HepG2 (cell line): ENCODE data around the gene NUP62. TPM values are rescaled to one million over a fixed set of nuclear protein-coding genes. Genes with fewer than 3 reads are reported as not detected.

Source experiments
- CHCHD3 ChIP-seq: sonication (generic); formaldehyde crosslinking; IDR thresholded peaks from 2 replicates; pipeline ENCODE4 v1.8.0; 2022; ENCODE audit warnings: mild to moderate bottlenecking, missing genetic modification reagents, moderate library complexity
- CHD4 ChIP-seq: fragments of 200-600 bp; sonication (generic); IDR thresholded peaks from 2 replicates; pipeline ENCODE4 v1.7.0; 2017; ENCODE audit warnings: mild to moderate bottlenecking, low read length, borderline replicate concordance
- FOXO1 ChIP-seq: sonication (generic); formaldehyde crosslinking; IDR thresholded peaks from 2 replicates; pipeline ENCODE4 v1.4.0; 2020; ENCODE audit warnings: missing genetic modification reagents
- GFI1 ChIP-seq: sonication (generic); formaldehyde crosslinking; IDR thresholded peaks from 2 replicates; pipeline ENCODE4 v1.5.0; 2020; ENCODE audit warnings: missing genetic modification reagents, mild to moderate bottlenecking, borderline replicate concordance
- IKZF4 ChIP-seq: sonication (generic); formaldehyde crosslinking; IDR thresholded peaks from 2 replicates; pipeline ENCODE4 v1.5.1; 2020; ENCODE audit warnings: borderline replicate concordance, mild to moderate bottlenecking, low read depth, missing genetic modification reagents; ENCODE audit errors: not compliant biosample characterization
- KDM5B ChIP-seq: sonication (generic); formaldehyde crosslinking; IDR thresholded peaks from 2 replicates; pipeline ENCODE4 v1.4.0; 2020; ENCODE audit warnings: missing genetic modification reagents, mild to moderate bottlenecking, borderline replicate concordance
- MBD4 ChIP-seq: IDR thresholded peaks from 2 replicates; pipeline ENCODE4 v1.6.1; 2012; ENCODE audit warnings: low read length, inconsistent platforms, borderline replicate concordance
- MEIS2 ChIP-seq: sonication (generic); formaldehyde crosslinking; IDR thresholded peaks from 2 replicates; pipeline ENCODE4 v1.9.0; 2021; ENCODE audit warnings: mild to moderate bottlenecking, missing genetic modification reagents
- RAD21 ChIP-seq: fragments of 450-650 bp; formaldehyde crosslinking; IDR thresholded peaks from 2 replicates; pipeline ENCODE4 v1.5.0; 2020; ENCODE audit warnings: mild to moderate bottlenecking
- SPEN ChIP-seq: sonication (generic); formaldehyde crosslinking; IDR thresholded peaks from 2 replicates; pipeline ENCODE4 v1.5.1; 2020; ENCODE audit warnings: low read depth, mild to moderate bottlenecking, missing genetic modification reagents
- TCF7L2 ChIP-seq: IDR thresholded peaks from 2 replicates; pipeline ENCODE4 v1.6.1; 2011; ENCODE audit warnings: mild to moderate bottlenecking, low read depth, low read length, moderate library complexity
- ZNF569 ChIP-seq: sonication (generic); formaldehyde crosslinking; IDR thresholded peaks from 2 replicates; pipeline ENCODE4 v1.5.0; 2020; ENCODE audit warnings: mild to moderate bottlenecking, missing genetic modification reagents, moderate library complexity, borderline replicate concordance
- ZNF619 ChIP-seq: sonication (generic); formaldehyde crosslinking; IDR thresholded peaks from 2 replicates; pipeline ENCODE4 v1.4.0; 2020; ENCODE audit warnings: mild to moderate bottlenecking, missing genetic modification reagents
- ZNF841 ChIP-seq: sonication (generic); formaldehyde crosslinking; IDR thresholded peaks from 2 replicates; pipeline ENCODE4 v1.8.1; 2023; ENCODE audit warnings: missing genetic modification reagents, borderline replicate concordance
- polyA plus RNA-seq, 8 experiments: library from polyadenylated mRNA; depleted of rRNA in 3 of 8; stranded (reverse) in 7 of 8; unstranded in 1 of 8; fragments of >200 nt; fragmentation: Illumina TruSeq in 4 of 8; extraction: Trizol in 4 of 8; gene quantifications; 2 replicates each; pipeline versions ENCODE4 v1.2.1 to v1.2.3, GENCODE V29; 2011 to 2016; ENCODE audit warnings: low read depth in 4 of 8, missing spikeins in 1 of 8, mixed read lengths in 1 of 8; ENCODE audit not compliant: insufficient read depth in 1 of 8
- total RNA-seq, 5 experiments: library from RNA; depleted of rRNA; stranded (reverse); fragments of >200 nt; fragmentation: Illumina TruSeq; extraction: Trizol; gene quantifications; 2 replicates each; pipeline ENCODE4 v1.2.3, GENCODE V29; 2016; ENCODE audit warnings: low read depth in 1 of 5
- TF ChIP-seq, protein P1 (sequence below): sonication (generic); formaldehyde crosslinking; IDR thresholded peaks from 2 replicates; pipeline ENCODE4 v1.4.0; 2020; ENCODE audit warnings: missing genetic modification reagents, mild to moderate bottlenecking, borderline replicate concordance
- TF ChIP-seq, protein P2 (sequence below): sonication (generic); formaldehyde crosslinking; conservative IDR thresholded peaks from 2 replicates; pipeline ENCODE4 v1.4.0; 2020; ENCODE audit warnings: missing genetic modification reagents
- TF ChIP-seq, protein P3 (sequence below): sonication (generic); formaldehyde crosslinking; conservative IDR thresholded peaks from 2 replicates; pipeline ENCODE4 v1.8.0; 2022; ENCODE audit warnings: low read depth, missing genetic modification reagents
- TF ChIP-seq, protein P4 (sequence below): sonication (generic); formaldehyde crosslinking; IDR thresholded peaks from 2 replicates; pipeline ENCODE4 v1.4.0; 2020; ENCODE audit warnings: missing genetic modification reagents; ENCODE audit errors: not compliant biosample characterization
- TF ChIP-seq, protein P5 (sequence below): sonication (generic); formaldehyde crosslinking; IDR thresholded peaks from 2 replicates; pipeline ENCODE4 v1.8.0; 2022; ENCODE audit warnings: mild to moderate bottlenecking, missing genetic modification reagents, moderate library complexity

The NUP62 gene
- total and polyA plus RNA-seq, 2 of the 13 experiments (the other 11 are each of a cell fraction or from before 2014, with no cell fraction given): 16.5 to 41.5 TPM

DNA sequence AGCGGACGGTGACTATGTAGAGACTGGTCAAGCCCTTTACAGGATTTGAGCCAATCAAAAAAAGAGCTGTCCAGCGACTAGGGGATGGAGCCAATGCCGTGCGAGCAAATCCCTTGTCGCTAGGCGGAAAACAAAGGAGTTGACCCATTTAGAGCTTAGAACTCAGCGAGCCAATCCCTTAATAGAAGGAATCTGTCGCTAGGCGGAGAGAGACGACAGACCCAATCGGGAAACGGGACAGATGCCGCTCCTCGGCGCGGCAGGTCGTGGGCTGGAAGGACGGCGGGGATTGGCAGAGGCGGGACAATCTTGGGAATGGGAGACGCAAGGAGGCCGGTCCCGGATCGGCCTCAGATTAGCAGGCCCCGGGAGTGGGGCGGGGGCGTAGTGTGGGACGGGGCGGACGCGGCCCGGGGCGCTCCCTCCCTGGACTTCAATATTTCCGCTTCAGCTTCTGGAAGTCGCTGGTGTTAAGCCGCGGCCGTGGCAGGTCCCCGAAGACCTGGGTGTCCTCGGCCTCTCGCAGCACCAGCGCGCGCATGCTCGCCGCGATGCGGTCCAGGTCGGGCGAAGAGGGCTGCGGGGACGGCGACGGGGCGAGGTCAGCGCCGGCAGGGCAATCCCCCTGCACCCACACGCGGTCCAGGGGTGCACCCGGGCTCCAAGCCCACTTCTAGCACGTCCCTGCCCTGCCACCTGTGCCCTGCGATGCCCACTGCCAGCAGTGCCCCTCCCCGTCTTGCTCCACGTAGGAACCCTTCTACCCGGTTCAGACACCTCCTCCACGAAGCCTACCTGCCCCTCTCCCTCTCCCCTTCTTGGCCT lies 59.6 kb downstream of the NUP62 start (continued):
- TF ChIP-seq CHCHD3: peak; percentile 90
- TF ChIP-seq, protein P1, sequence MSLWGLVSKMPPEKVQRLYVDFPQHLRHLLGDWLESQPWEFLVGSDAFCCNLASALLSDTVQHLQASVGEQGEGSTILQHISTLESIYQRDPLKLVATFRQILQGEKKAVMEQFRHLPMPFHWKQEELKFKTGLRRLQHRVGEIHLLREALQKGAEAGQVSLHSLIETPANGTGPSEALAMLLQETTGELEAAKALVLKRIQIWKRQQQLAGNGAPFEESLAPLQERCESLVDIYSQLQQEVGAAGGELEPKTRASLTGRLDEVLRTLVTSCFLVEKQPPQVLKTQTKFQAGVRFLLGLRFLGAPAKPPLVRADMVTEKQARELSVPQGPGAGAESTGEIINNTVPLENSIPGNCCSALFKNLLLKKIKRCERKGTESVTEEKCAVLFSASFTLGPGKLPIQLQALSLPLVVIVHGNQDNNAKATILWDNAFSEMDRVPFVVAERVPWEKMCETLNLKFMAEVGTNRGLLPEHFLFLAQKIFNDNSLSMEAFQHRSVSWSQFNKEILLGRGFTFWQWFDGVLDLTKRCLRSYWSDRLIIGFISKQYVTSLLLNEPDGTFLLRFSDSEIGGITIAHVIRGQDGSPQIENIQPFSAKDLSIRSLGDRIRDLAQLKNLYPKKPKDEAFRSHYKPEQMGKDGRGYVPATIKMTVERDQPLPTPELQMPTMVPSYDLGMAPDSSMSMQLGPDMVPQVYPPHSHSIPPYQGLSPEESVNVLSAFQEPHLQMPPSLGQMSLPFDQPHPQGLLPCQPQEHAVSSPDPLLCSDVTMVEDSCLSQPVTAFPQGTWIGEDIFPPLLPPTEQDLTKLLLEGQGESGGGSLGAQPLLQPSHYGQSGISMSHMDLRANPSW: no peak
- TF ChIP-seq RAD21 (CRISPR knock-in tag): peak; percentile 58; the same call in 1 of the 2 replicates
- TF ChIP-seq, protein P2, sequence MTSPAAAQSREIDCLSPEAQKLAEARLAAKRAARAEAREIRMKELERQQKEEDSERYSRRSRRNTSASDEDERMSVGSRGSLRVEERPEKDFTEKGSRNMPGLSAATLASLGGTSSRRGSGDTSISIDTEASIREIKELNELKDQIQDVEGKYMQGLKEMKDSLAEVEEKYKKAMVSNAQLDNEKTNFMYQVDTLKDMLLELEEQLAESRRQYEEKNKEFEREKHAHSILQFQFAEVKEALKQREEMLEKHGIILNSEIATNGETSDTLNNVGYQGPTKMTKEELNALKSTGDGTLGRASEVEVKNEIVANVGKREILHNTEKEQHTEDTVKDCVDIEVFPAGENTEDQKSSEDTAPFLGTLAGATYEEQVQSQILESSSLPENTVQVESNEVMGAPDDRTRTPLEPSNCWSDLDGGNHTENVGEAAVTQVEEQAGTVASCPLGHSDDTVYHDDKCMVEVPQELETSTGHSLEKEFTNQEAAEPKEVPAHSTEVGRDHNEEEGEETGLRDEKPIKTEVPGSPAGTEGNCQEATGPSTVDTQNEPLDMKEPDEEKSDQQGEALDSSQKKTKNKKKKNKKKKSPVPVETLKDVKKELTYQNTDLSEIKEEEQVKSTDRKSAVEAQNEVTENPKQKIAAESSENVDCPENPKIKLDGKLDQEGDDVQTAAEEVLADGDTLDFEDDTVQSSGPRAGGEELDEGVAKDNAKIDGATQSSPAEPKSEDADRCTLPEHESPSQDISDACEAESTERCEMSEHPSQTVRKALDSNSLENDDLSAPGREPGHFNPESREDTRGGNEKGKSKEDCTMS (CRISPR knock-in tag): no peak
- no peak for TF ChIP-seq MBD4
- TF ChIP-seq SPEN (CRISPR knock-in tag): no peak; the same call in 1 of the 2 replicates
- TF ChIP-seq IKZF4: peak; percentile 45
- no peak for TF ChIP-seq GFI1 (CRISPR knock-in tag)
- TF ChIP-seq ZNF569 (CRISPR knock-in tag): no peak
- TF ChIP-seq MEIS2: no peak
- TF ChIP-seq, protein P3, sequence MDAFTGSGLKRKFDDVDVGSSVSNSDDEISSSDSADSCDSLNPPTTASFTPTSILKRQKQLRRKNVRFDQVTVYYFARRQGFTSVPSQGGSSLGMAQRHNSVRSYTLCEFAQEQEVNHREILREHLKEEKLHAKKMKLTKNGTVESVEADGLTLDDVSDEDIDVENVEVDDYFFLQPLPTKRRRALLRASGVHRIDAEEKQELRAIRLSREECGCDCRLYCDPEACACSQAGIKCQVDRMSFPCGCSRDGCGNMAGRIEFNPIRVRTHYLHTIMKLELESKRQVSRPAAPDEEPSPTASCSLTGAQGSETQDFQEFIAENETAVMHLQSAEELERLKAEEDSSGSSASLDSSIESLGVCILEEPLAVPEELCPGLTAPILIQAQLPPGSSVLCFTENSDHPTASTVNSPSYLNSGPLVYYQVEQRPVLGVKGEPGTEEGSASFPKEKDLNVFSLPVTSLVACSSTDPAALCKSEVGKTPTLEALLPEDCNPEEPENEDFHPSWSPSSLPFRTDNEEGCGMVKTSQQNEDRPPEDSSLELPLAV (CRISPR knock-in tag): no peak
- TF ChIP-seq, protein P4, sequence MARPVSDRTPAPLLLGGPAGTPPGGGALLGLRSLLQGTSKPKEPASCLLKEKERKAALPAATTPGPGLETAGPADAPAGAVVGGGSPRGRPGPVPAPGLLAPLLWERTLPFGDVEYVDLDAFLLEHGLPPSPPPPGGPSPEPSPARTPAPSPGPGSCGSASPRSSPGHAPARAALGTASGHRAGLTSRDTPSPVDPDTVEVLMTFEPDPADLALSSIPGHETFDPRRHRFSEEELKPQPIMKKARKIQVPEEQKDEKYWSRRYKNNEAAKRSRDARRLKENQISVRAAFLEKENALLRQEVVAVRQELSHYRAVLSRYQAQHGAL (CRISPR knock-in tag): no peak
- TF ChIP-seq CHD4: no peak
- peak; percentile 26 for TF ChIP-seq FOXO1 (CRISPR knock-in tag)
- TF ChIP-seq KDM5B (CRISPR knock-in tag): peak; percentile 91
- no peak for TF ChIP-seq ZNF619 (CRISPR knock-in tag)
- TF ChIP-seq, protein P5, sequence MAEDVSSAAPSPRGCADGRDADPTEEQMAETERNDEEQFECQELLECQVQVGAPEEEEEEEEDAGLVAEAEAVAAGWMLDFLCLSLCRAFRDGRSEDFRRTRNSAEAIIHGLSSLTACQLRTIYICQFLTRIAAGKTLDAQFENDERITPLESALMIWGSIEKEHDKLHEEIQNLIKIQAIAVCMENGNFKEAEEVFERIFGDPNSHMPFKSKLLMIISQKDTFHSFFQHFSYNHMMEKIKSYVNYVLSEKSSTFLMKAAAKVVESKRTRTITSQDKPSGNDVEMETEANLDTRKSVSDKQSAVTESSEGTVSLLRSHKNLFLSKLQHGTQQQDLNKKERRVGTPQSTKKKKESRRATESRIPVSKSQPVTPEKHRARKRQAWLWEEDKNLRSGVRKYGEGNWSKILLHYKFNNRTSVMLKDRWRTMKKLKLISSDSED: no peak
- TF ChIP-seq TCF7L2: no peak
- TF ChIP-seq ZNF841: no peak
